ENCODE data around the gene RGPD8. TPM values are rescaled to one million over a fixed set of nuclear protein-coding genes. Genes with fewer than 3 reads are reported as not detected.
"Not testable (repeated sequence)": the region's sequence is repeated elsewhere in the genome, so short reads cannot be mapped to it uniquely, and the experiment has no call there.

The RGPD8 gene
- total RNA-seq, 4 donors from 2014 or later: 23.9 to 33.7 (median 27.0) TPM

- ATAC-seq (ENCODE audit: low FRiP score); DNase-seq (ENCODE audit: low spot score): not testable (repeated sequence)
Measured at GRCh38 chr2:112416860-112417259, 16.6 kb downstream of the RGPD8 start.

- ATAC-seq (ENCODE audit: low FRiP score); DNase-seq (ENCODE audit: low spot score): not testable (repeated sequence)
Measured at GRCh38 chr2:112360055-112360454, 73.4 kb downstream of the RGPD8 start.

GRCh38 chr2:112354335-112354734, 79.1 kb downstream of the RGPD8 start:
- ATAC-seq (ENCODE audit: low FRiP score); DNase-seq (ENCODE audit: low spot score): not testable (repeated sequence)

- DNase-seq (ENCODE audit: low spot score); ATAC-seq (ENCODE audit: low FRiP score): not testable (repeated sequence)
Measured at GRCh38 chr2:112352809-112353603, 80.4 kb downstream of the RGPD8 start.

- ATAC-seq (ENCODE audit: low FRiP score): not testable (repeated sequence)
Measured at GRCh38 chr2:112352292-112352691, 81.2 kb downstream of the RGPD8 start.

GRCh38 chr2:112345030-112346027, 88.1 kb downstream of the RGPD8 start:
- TF ChIP-seq CTCF (IDR thresholded peaks at IDR 0.05): no peak
- no peak for DNase-seq (ENCODE audit: low spot score)
- ATAC-seq (ENCODE audit: low FRiP score): no peak

More at GRCh38 chr2:112352292-112352691, 81.2 kb downstream of the RGPD8 start:
- not testable (repeated sequence) for DNase-seq (ENCODE audit: low spot score)

GRCh38 chr2:112343827-112344585, 89.4 kb downstream of the RGPD8 start:
- ATAC-seq (ENCODE audit: low FRiP score) (no peak), DNase-seq (ENCODE audit: low spot score) (no peak)
- TF ChIP-seq CTCF (IDR thresholded peaks at IDR 0.05): no peak

- no peak for TF ChIP-seq CTCF (IDR thresholded peaks at IDR 0.05)
- DNase-seq (ENCODE audit: low spot score) (no peak), ATAC-seq (ENCODE audit: low FRiP score) (no peak)
Measured at GRCh38 chr2:112342067-112342550, 91.3 kb downstream of the RGPD8 start.
